Skeletal muscle cell (primary cell): ENCODE data around the gene IFT81.
"Not testable (repeated sequence)": the region's sequence is repeated elsewhere in the genome, so short reads cannot be mapped to it uniquely, and the experiment has no call there.

Experiments
- DNase-seq: peaks from one replicate; pipeline ENCODE4 v3.0.0-alpha.2; 2010; ENCODE audit warnings: low read depth
- H3K4me3 ChIP-seq: 2 replicates; pipeline ENCODE4 v1.5.1; 2011; ENCODE audit warnings: low read depth, mild to moderate bottlenecking, control low read depth, low read length, moderate library complexity

IFT81 gene

GRCh38 chr12:110124269-110124995, at the start of gene IFT81:
Gene IFT81, plus strand, starts transcription at chr12:110124357. Its CDS starts 3,024 bp downstream, at chr12:110127381.
- peak within 1 kb of the TSS; percentile 97 for H3K4me3 ChIP-seq
- peak; percentile 75 for DNase-seq

- H3K4me3 ChIP-seq = no peak overlapping the region
- no peak for DNase-seq
Observed at GRCh38 chr12:110075880-110076279, 48.3 kb upstream of the IFT81 start.

- no peak for DNase-seq
- H3K4me3 ChIP-seq = no peak overlapping the region
Observed at GRCh38 chr12:110077800-110078199, 46.4 kb upstream of the IFT81 start.

GRCh38 chr12:110079477-110080400, 44.4 kb upstream of the IFT81 start:
- no peak overlapping the region for H3K4me3 ChIP-seq
- no peak for DNase-seq

GRCh38 chr12:110080410-110080809, 43.7 kb upstream of the IFT81 start:
- no peak overlapping the region for H3K4me3 ChIP-seq
- no peak for DNase-seq

GRCh38 chr12:110084314-110085015, 39.7 kb upstream of the IFT81 start:
- no peak overlapping the region for H3K4me3 ChIP-seq
- DNase-seq = no peak

- DNase-seq = not testable (repeated sequence)
Observed at GRCh38 chr12:110088216-110088615, 35.9 kb upstream of the IFT81 start.

GRCh38 chr12:110088936-110089335, 35.2 kb upstream of the IFT81 start:
- DNase-seq = no peak
- H3K4me3 ChIP-seq = no peak overlapping the region

More at GRCh38 chr12:110088216-110088615, 35.9 kb upstream of the IFT81 start:
- H3K4me3 ChIP-seq = not testable (repeated sequence)

GRCh38 chr12:110090266-110091135, 33.7 kb upstream of the IFT81 start:
- no peak overlapping the region for H3K4me3 ChIP-seq
- DNase-seq = no peak

- H3K4me3 ChIP-seq = no peak overlapping the region
- no peak for DNase-seq
Observed at GRCh38 chr12:110091136-110091711, 32.9 kb upstream of the IFT81 start.

- no peak overlapping the region for H3K4me3 ChIP-seq
- no peak for DNase-seq
Observed at GRCh38 chr12:110093631-110094311, 30.4 kb upstream of the IFT81 start.

GRCh38 chr12:110100315-110100970, 23.7 kb upstream of the IFT81 start:
- DNase-seq = no peak
- no peak overlapping the region for H3K4me3 ChIP-seq

- DNase-seq = no peak
- no peak overlapping the region for H3K4me3 ChIP-seq
Observed at GRCh38 chr12:110102255-110102654, 21.9 kb upstream of the IFT81 start.

- no peak overlapping the region for H3K4me3 ChIP-seq
- DNase-seq = peak; percentile 35
Observed at GRCh38 chr12:110104188-110105094, 19.7 kb upstream of the IFT81 start.

- DNase-seq = no peak
- no peak overlapping the region for H3K4me3 ChIP-seq
Observed at GRCh38 chr12:110105159-110105558, 19.0 kb upstream of the IFT81 start.

GRCh38 chr12:110105986-110106385, 18.2 kb upstream of the IFT81 start:
- DNase-seq = no peak
- H3K4me3 ChIP-seq = no peak overlapping the region
